Astrocyte (in vitro differentiated cells and primary cell): ENCODE measurements around the gene ERI2.

Experiments used
- CTCF ChIP-seq: IDR thresholded peaks from 2 replicates; pipeline ENCODE4 v1.5.1; 2011; ENCODE audit warnings: low read depth, mild to moderate bottlenecking, inconsistent platforms, low read length, moderate library complexity; ENCODE audit not compliant: insufficient read depth
- EZH2 ChIP-seq: IDR thresholded peaks from 2 replicates; pipeline ENCODE4 v1.6.1; 2012; ENCODE audit warnings: mild to moderate bottlenecking, low read length, inconsistent platforms; ENCODE audit not compliant: insufficient read depth

GRCh38 chr16:20784204-20784603 is 22.1 kb downstream of the ERI2 start:
- TF ChIP-seq CTCF (no peak), EZH2 (no peak)
